Stimulated activated CD8-positive, alpha-beta memory T cell treated with anti-CD3 and anti-CD28 coated beads, Interleukin-15, amount 100 ng/mL, for 1 hour (primary cell): ENCODE data around the gene HACD4.
A peak's percentile ranks its signal among the peaks of the same experiment; 100 is the strongest.

ENCODE experiments used
- DNase-seq: peaks from one replicate; pipeline ENCODE4 v3.0.0-alpha.2; 2020; ENCODE audit warnings: low read depth

HACD4 gene, protein sequence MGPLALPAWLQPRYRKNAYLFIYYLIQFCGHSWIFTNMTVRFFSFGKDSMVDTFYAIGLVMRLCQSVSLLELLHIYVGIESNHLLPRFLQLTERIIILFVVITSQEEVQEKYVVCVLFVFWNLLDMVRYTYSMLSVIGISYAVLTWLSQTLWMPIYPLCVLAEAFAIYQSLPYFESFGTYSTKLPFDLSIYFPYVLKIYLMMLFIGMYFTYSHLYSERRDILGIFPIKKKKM

DNA sequence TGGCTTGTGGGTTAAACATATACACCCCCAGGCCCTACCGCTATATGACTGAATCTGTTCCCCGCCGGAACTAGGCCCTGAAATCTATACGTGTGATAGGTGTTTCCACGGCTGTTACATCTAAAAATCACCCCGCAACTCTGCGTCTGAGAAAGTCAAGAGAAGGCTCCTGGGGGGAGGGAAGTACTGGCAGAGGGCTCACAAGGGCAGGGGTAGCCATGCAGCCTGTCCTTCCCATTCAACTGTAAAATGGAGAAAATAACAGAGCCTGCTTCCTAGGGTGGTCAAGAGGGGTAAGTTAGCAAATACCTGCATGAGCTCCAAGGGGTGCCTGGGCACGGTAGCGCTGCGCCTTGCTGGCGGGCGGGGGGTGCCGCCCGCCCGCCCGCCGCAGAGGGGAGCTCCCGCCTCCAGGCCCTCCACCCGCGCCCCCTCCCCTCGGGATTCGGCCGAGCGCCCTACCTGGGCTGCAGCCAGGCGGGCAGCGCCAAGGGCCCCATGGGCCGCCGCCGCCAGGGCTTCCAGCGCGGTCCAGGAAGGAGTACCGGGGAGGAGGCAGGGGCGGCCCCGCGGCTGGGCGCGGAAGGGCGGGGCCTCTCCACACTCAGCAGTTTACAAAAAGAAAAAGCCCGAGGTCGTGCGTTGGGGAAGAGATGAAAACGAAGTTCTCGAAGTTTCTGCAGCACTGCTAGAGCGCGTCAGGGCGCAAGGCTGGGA is at the start of gene HACD4:
TSS of gene HACD4 (minus strand) at position 550 of the 717 bp plus-strand sequence. CDS start at position 500, 50 bp downstream.
- DNase-seq, result peak; percentile 34

DNA sequence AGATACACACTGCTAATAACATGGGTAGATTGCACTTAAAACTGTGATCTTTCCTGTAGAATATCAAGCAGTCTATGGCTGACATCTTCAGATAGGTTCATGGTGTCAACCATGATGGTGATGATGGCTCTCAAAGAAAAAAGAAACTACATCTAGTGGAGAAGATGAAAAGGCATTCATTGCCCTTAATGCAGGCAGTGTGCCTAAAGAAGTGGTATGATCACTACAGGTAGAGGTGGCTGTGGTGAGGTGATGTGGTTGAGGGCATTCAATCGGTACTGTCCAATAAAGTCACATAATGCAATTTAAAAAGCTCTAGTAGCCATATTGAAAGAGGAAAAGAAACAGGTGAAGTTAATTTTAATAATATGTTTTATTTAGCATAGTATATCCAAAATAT is 49.4 kb upstream of the HACD4 start:
- DNase-seq, result no peak

DNA sequence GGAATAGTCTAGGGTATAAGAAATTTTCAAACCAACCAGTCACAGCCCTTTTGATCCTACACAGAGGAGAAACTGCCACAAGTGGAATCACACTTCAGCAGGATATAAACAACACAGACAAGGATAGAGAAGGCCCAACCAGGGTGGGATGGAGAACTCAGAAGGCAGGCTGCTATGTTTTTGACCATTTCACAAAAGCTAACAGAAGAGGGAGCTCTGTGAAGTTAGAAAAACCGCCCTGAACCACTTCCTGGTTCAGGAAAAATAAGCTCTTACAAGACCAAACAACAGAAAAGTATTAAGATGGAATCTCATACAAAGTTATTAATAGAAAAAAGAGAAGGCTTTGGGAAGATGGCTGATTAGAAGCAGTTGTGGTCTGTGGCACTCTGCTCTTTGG is 47.3 kb upstream of the HACD4 start:
- no peak for DNase-seq

DNA sequence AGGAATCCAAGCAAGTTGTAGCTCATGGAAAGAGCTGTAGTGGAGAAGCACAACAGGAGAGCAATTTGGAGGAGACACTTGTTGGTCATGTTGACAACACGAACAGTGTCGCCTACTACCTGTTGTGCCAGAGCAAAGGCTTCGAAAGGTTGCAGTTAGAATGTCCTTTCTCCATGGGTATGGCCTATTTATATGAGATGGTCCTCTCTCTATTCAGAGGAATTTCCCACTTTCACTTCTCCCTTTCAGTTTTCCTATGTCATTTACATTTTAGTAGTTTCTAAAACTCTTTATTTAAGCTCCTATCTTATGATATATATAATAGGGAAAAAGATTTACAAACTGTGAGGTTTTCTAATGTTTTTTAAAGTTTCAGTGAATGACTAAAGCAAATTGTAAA is 46.3 kb upstream of the HACD4 start, which contains the start of gene IFNB1:
TSS of gene IFNB1 (minus strand) at position 162 of the 400 bp plus-strand sequence. CDS start at position 89, 73 bp downstream.
- no peak for DNase-seq

DNA sequence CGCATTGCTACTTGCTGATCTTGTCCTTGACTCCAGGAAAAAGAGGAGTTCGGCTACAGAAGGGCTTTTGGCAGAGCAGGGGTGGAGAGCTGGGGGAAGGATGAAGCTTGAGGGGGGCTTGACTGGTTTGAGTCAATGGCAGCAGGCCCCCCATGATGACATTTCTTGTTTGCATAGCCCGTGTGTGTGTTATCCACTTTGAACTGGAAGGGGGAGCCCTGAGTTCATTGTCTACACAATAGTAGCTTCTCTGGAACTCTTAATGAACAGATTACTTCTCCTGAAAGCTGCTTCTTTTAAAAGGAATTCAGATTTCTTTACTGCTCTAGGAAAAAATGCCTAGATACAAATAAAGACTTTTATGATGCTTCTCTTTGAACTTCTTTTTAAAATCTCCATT is 44.0 kb upstream of the HACD4 start:
- no peak for DNase-seq

DNA sequence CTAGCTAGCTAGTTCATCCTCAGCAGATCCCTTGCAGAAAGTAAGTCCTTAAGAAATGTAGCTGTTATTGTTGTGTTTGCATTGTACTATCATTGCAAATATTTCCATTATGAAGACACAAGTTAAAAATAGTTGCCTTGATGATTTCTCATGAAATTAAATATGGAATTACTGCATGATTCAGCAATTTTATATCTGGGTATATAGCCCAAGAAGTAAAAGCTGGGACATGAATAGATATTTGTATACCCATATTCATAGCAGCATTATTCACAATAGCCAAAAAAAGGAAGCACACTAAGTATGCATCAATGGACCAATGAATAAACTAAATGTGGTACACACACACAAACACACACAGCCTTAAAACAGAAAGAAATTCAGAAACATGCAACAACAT is 39.5 kb upstream of the HACD4 start:
- no peak for DNase-seq

DNA sequence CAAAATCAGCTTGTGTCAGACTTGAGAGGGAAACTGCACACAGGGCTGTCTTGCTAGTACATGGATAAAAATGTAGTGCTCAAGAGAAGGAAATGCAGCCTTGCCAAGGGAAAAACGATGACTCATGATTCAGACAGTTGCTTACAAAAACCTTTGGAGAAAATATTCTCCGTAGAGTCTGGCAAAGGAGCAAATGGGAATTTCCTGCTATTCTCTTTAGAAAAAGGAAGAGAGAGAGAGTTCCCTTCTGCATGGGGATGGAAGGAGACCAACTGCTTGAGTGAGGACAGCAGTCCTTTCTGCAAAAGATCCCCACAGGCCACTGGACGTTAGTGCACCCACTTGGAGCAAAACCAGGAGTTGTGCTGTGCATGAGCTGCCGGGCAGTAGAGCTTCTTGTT is 38.7 kb upstream of the HACD4 start:
- DNase-seq, result no peak

DNA sequence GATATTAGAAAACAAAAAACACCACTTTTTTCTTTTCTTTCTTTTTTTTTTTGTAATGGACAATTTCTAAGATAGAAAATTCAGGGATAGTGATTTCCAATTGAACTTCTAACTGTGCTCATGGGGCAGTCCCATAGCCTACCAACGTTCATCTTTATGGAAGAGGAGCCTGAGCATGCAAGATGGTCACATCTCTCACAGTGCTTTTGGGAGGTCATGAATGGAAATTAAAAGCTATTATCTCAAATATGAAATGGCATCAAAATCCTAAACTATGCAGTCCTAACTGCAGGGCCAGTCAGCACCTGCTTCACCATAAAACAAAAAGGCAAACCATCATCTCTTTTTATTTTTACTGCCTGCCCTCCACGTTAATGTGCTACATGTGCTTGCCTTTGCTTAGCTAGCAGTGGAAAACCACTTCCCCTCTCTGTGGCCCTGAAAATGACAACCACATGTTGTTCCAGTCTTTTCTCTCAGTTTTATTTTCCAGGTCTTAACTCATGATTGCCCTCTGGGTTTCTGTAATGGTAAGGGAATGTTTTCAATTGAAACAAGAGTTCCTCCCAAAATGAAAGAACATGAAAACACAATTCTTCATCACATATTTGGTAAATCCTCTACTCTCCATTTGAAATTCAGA is 29.6 kb upstream of the HACD4 start:
- no peak for DNase-seq

DNA sequence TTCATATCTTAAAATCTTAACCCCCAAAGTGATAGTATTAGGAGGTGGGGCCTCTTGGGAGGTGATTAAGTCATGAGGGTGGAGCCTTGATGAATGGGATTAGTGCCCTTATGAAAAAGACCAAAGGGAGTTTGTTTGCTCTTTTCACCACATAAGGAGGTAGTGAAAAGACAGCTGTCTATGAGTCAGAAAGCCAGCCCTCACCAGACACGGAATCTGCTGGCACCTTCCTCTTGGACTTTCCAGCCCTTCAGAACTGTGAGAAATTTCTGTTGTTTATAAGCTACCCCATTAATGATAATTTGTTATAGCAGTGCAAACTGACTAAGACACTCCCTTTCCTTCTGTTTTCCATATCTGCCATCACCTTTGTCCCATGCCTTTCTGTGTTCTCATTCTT is 25.5 kb upstream of the HACD4 start:
- DNase-seq, result no peak

DNA sequence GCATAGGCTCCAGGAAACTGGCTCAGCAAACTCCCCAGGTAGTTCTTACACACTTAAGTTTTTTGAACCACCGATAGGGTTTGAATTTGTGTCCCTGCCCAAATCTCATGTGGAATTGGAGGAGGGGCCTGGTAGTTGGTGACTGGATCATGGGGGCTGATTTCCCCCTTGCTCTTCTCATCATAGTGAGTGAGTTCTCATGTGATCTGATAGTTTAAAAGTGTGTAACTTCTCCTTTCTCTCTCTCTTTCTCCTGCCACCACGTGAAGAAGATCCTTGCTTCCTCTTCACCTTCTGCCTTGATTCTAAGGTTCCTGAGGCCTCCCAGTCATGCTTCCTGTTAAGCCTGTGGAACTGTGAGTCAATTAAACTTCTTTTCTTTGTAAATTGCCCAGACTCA is 22.4 kb upstream of the HACD4 start:
- DNase-seq, result no peak

DNA sequence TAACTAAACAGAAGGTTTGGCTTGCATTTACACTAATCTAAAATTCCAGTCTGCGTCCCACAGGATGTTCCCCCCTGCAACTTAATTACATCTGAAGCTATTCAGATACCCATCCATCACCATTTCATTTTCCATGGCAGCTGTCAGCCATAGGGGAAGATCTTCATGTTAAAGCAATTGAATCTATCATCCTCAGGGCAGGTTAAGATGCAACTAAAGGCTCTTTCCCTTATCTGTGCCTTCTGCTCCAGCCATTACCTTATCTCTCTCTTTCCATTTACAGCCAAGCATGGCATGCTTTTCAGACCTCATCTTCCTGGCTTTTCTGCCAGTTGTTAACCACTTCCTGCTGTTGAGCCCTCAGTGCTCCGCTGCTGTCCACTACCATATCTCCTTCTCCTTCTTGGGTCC is 15.8 kb upstream of the HACD4 start:
- DNase-seq, result no peak

DNA sequence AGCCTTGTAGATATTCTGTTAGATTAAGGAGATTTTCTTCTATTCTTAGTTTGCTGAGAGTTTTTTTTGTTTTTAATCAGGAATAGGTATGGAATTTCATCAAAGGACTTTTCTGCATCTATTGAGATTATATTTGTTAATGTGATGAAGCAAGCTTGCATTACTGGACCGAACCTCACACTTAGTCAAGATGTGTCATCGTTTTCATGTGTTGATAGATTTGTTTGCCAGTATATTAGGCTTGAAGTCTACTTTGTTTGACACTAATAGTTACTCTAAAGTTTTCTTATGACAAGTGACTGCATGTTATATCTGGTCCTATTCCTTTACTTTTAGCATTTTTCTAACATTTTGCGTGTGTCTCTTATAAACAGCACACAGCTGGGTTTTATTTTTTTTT is 12.4 kb upstream of the HACD4 start:
- no peak for DNase-seq

DNA sequence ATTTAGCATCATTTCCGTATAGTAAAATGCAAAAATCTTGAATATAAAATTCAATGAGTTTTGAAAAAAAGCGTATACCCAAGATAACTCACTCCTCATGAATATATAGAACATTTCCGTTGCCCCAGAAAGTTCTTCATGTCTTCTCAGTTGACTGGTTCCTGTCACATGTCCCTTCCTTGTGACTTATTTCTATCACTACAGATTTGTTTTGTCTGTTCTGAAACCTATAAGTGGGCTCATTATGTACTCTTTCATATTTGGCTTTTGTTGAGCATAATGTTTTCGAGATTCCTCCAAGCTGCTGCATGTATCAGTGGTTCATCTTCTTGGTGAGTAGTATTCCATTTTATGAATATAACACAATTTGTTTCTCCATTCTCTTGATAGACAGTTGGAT is 11.0 kb upstream of the HACD4 start:
- no peak for DNase-seq

DNA sequence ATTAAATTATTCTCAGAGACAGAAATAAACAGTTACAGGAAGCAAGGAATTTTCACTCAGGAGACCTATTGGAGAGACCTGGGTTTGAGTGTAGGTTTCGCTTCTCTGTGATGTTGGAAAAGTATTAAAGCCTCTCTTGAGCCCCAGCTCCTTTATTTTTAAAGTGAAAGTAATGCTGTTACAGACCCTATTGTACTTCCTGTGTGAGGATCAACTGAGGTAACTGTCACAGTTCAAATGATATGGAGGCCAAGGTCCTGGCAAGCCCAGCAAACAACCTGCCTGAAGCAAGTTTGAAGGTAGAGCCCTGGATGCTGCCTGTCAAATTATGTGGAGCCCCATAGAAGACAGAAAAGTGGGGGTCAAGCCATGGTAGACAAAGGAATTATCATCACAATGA is 7.9 kb upstream of the HACD4 start:
- no peak for DNase-seq

DNA sequence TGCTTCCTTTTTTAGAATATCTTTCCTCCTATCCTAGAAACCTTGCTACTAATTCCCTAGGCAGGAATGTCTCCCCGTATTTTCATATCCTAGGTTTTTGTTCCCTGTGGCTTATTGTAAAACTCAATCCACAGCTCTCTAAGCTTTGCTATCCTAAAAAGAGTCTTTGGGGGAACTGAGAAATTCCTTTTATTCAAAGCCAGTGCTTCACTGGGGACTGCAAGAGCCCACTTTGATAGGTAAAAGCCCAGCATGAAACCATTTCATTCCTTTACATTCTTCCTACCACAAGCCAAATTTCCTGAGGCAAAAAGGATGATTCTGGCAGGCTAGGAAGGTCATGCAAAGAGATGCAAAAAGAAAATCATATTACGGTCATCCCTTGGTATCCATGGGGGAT is 5.8 kb upstream of the HACD4 start:
- no peak for DNase-seq

DNA sequence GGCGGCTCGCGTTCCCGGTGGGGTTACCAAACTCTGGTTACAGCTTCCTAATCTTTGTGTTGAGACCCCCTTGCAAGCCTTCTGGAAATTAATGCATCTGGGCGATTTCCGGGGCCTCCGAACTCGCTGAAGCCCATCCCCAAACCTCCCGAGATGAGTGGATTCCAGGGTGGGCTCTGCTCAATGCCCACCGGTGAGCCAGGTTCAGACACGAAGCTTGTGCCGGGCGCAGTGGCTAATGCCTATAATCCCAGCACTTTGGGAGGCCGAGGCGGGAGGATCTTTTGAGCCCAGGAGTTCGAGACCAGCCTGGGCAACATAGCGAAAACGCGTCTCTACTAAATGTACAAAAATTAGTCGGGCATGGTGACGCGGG is 356 bp upstream of the HACD4 start:
- DNase-seq, result no peak

DNA sequence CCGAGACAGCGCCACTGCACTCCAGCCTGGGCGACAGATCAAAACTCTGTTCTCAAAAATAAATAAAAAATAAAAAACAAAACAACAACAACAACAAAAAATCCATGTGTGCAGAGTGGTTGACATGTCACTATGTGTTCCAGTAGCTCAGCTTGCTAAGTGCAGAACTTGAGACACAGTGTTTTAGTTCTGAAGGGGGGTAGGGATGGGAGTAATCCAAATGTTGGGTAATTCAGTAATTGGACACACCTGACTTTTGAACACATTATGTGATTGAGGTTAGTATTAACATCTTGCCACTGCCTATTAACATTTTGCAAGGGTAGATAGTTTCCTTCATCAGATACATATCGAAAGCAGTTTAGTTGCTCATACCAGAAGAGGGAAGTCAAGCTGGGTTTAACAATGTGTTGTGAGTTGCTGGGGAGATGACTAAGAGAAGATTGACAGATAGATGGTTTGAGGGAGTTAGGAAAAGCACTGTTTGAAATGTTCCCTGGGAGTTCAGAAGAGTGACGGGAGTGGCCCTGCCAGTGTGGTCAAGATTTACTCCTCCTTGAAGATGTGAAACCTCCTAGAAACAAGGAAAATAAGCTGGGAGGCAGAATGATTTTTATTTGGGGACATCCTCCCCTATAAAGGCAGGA is 928 bp downstream of the HACD4 start:
- no peak for DNase-seq

DNA sequence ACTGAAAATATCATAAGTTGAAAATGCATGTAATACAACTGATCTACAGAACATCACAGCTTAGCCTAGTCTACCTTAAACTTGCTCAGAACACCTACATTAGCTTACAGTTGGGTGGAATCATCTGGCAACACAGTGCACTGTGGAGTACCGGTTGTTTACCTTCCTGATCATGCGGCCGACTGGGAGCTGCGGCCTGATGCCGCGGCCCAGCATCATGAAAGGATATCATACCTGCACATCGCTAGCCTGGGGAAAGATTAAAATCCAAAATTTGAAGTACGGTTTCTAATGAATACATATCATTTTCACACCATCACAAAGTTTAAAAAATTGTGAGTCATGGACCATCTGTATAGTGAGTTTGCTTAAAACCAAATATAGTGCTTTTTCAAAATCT is 1.8 kb downstream of the HACD4 start:
- no peak for DNase-seq

DNA sequence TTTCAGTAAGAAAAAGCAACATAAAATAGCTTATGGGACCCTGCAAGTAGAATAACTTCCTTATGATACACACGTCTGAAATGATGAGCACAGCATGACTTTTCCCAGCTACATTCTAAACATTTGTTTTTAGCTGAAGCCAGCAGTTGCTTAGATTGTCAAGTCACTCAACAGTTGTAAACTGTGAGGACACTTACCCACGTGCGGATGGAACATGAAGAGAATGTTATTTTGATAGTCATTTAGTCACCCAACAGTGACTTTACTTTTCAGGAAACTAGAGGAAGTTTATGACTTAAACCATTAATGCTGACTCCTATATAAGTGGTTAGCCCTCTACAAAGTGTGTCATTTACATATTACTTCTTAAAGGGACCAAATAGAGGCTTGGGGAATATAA is 3.0 kb downstream of the HACD4 start:
- DNase-seq, result no peak

DNA sequence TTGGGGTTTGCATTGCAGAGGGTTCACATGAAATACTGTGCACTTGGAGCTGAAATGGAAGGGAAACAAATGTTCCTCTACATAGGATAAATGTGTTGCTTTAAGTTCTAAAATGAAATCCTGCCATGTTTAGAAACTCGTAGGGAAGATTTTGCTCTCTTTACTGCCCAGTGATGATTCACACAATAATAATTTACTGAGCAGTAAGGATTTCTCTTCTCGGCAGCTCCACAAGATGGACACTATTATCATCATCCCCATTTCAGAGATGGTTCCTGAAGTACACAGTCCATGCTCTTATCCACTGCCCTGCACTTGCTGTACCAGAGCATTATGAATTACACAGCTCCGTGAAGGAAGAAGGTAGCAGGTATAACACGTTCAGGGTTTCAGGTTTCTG is 4.1 kb downstream of the HACD4 start:
- no peak for DNase-seq

DNA sequence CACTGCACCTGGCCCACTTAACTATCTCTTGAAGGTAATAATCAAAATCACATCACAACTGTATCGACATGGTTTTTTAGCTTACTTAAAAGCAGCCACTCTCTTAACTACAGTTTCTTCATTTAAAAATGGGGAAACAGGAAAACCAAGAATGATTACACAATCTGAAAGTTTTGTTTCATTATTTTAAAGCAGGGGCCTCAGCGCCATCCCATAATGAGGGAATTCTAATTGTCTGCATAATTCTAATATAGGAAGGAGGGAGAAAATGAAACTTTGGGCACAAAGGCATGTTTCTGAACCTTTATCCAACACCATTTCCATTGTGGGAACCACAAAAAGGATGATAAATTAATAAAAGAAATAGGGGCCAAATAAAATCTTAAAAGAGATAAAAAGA is 7.6 kb downstream of the HACD4 start:
- DNase-seq, result no peak

DNA sequence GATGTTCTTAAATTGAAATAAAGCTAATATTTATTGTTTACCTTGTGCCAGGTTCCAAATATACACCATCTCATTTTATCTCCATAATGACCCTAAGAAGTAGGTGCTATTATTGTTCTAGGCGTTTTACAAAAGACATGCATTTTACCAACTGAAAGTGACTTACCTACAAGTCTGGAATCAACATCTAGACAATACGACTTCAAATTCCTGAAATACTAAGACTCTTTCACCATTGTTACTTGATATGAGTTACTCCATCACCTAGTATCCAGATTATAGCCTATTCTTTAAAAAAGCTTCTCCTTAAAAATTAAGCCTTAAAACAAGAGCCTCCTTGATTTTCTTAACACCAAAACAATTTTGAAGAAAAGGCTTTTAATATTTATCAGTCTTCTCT is 13.3 kb downstream of the HACD4 start:
- no peak for DNase-seq
